Nucleus accumbens (tissue), 56 donors: ENCODE measurements around the gene USP10.

ENCODE experiments used
- DNase-seq, 56 donors: peaks; one replicate each; lab custom pipeline; 2025; lab: John Stamatoyannopoulos, UW

The USP10 gene

GRCh38 chr16:84768061-84768807 is 68.4 kb downstream of the USP10 start:
- no peak for DNase-seq

GRCh38 chr16:84768808-84769197 is 69.0 kb downstream of the USP10 start:
- no peak for DNase-seq

- no peak for DNase-seq
Measured at GRCh38 chr16:84769416-84769815, 69.6 kb downstream of the USP10 start.

GRCh38 chr16:84773312-84773711 is 73.5 kb downstream of the USP10 start:
- no peak for DNase-seq

DNA sequence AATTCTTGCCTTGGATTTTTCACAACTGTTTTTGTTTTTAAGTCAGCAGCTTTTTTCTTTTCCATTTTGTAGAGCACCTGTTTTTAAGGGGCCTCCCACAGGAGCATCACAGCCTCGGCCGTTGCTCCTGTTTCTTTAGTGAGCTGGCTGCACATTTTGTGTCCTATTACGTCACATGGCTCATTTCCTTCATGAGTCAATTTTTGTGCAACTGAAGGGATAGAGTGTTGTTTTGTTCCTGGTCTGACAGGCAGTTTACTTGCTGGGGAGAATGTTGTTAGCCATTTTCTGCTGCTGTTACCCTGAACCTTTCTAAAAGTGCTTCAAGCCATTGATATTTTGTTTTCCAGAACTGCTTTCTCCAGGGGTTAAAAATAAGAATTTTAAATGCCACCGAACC is 75.0 kb downstream of the USP10 start:
- no peak for DNase-seq

DNA sequence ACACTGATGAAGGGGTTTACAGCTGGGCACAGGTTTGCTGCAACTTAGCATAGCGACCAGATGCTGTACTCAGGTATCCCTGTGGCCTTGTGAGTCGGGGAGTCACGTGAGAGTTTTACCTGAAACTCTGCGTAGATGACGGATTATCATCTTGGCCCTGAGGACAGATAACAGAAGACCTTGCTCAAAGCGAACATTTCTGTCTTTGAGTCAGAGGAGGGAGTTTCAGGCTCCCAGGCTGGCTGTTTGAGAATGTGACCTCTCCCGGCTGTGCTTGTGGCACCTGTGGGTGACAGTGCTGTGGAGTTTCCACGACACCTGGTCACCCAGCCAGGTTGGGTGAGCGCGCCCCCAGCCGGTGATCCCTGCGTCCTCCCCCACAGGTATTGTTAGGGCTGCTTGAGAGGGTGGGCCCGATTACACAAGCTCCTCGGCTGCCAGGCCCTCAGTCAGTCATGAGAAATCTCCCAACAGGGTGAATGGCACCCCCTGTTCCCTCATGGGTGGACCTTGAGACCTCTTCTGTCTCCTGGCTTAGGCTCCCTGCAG is 75.5 kb downstream of the USP10 start:
- no peak for DNase-seq

- DNase-seq, result peak in 6 of 56 donors; percentile 16 to 47 (median 24)
Measured at GRCh38 chr16:84777435-84777834, 77.6 kb downstream of the USP10 start.

- no peak for DNase-seq
Measured at GRCh38 chr16:84778720-84779119, 78.9 kb downstream of the USP10 start.

DNA sequence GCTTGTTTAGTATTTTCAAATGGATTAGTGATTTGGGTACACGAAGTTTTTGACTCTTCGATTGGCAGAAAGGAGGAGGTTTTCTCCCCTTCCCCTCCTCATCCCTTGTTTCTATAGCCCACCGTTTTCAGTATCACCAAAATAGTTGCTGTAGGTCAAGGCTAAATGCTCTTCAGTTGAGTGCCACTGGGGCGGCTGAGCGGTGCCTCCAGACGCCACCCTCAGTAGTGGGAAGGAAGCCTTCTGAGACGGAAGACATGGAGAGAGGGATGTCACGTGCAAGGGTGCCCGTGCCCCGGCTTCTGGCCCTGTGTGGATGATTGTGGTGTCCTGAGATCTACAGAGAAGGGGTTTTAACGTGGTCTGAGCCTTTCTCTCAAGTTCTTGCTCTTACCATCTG is 80.3 kb downstream of the USP10 start:
- no peak for DNase-seq

GRCh38 chr16:84780544-84781376 is 81.0 kb downstream of the USP10 start:
- no peak for DNase-seq

- no peak for DNase-seq
Measured at GRCh38 chr16:84782846-84783245, 83.0 kb downstream of the USP10 start.

DNA sequence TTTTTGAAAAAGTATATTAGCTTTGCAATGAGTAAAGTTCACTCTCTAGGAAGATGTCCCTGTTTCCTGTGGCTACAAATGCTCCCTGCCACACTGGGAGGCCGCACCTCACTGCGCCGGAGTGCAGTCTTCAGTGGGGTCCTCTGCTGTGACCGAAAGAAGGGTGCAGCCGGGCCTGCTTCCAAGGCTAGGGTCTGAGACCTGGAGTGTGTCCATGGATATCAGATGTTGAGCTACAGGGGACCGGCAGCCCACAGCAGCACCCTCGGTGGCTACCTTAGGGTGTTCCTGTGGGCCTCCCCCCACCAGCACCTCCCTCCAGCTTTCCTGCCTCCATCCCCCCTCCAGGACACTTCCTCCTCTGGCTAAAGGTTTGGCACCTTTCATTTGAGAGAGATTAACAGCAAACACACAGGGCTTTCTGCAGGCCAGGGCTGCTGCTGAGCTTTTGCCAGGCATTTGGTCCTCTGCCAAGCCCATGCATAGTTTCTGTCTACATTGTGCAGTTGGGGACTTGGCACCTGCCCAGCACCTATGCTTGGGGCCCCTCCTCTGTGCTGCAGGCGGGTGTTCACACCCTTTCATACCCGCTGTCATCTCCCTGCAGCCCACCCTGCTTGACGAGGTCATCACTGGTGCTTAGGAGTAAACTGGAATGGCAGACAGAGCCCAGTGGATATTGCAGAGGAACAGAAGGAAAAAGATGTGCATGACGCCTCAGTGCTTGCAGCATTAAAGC is 86.2 kb downstream of the USP10 start:
- DNase-seq, result peak in 1 of 56 donors; percentile 35

- no peak for DNase-seq
Measured at GRCh38 chr16:84786605-84787262, 86.9 kb downstream of the USP10 start.

DNA sequence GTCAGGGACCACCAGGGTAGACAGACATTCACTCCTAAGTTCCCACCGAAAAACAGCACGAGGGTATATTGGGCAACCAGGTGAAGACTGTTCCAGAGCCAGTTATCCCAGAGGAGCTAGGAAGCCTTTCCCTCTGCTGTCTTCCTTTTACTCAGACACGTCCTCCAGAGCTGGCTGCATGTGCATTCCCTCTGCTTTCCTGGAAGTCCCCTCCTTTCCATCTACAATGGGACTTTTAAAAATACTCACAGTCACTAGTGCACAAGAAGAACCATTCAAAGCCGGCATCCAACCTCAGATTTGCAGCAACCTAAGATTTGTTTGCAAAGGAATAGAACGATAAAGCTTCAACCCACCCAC is 87.4 kb downstream of the USP10 start:
- no peak for DNase-seq

DNA sequence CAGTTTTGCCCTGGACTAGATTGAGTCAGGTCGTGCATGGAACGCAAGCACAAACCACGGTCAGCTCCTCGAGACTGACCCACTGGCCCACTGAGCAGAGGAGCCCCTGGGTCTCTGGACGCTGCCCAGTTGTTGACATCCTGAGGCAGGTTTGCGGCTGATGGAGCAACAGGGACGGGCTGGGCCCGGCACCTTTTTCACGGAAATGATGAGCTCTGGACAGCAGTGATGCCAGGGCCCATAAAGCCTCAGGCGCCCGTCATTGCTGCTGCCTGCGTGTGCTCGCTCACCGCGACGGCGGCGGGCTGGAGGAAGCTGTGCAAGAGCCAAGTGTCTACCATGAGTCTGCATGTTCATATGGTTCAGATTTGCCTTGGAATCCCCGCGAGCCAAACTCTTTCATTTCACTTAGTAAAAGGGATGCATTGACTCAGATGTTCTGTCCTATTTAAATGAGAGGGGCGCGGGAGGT is 89.2 kb downstream of the USP10 start:
- no peak for DNase-seq

DNA sequence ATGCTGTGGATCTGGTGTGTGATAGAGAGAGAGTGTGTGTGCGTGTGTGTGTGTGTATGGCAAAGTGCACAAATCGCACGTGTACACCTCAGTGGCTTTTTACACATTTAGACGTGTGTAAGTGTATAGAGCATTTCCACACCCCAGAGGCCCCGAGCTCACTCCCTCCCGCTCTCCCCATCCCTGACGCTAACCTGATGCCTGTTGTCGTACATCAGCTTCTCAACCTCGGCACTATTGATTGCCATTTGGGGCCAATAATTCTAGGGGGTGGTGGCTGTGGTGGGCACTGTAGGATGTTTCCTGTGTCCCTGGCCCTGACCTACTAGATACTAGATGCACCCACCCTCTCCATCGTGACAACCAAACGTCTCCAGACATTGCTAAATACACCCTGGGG is 89.6 kb downstream of the USP10 start:
- DNase-seq, result no peak

DNA sequence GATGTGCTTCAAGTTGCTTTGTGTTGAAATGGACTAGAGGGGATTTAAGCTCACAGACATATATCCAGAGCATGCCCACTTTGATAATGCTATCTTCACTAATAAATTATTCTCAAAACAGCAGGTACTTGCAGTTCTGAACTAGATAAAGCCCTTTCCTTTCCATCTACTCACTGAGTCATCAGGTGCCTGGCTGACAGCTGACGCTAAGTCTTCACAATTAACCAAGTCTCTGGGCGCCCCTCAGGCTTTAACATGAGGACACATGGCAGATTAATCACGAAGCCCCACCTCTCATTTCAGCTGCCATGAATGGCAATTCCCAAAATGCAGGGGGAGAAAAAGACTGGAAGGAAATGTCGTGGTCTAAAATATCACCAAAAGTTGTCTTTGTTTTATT is 90.5 kb downstream of the USP10 start:
- DNase-seq, result no peak

DNA sequence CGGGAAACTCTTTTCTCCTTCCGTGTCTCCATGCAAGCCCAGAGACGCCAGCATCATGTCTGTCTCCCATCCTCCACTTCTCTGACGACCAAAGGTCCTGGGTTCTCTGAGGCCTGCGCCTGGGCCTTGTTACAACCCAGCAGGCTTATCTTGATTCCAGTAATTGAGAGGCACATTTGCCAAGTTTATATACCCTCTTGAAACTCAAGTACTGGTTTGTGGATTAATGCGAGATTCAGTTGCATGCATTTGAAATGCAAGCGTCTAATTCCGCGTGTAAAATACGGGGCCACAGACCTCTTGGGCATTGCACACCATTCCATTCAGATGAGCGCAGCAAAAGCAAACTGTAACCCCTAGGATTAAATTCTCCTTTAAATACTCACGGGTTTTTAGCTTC is 91.3 kb downstream of the USP10 start:
- DNase-seq, result no peak

DNA sequence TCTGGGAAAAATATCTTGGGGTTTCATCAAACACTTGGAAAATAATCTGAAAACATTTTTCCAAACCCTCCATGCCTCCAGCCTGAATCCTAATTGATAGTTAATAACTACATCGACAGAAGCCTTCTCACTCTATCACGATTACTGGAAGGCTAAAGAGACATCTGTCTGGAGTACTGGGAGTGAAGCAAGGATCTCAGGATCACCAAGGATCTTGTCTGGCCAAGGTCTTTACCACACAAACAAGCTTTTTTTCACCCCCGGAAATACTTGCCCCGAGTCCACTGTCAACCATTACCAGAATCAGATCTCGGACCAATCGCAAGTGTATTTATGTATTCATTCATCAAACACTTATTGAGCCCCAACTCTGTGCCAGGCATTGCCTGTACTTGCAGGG is 91.7 kb downstream of the USP10 start:
- no peak for DNase-seq

DNA sequence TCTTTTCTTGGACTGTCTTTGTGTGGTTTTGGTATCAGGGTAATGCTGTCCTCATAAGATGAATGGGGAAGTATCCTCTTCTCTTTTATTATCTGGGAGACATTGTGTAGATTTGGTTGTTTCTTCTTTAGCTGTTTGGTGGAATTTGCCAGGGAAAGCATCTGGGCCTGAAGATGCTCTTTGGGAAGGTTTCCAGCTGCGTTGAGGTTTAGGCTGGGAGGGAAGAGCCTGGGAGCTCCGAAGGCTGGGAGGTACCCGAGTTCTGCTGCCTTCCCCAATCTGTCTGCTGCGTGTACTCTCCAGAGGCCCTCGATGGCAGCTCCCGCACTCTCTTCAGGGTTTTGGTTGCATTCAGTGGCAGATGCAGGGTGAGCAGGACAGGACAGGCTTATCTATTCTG is 94.4 kb downstream of the USP10 start:
- DNase-seq, result no peak
